H1 (cell line): ENCODE measurements around the gene SLC44A1. TPM values are rescaled to one million over a fixed set of nuclear protein-coding genes. Genes with fewer than 3 reads are reported as not detected.

Source experiments
- EGR1 ChIP-seq: IDR thresholded peaks from 2 replicates; pipeline ENCODE4 v1.6.1; 2011; ENCODE audit warnings: low read depth, low read length, borderline replicate concordance
- GABPA ChIP-seq: IDR thresholded peaks from 2 replicates; pipeline ENCODE4 v1.6.1; 2011; ENCODE audit warnings: mild to moderate bottlenecking, low read length, moderate library complexity, borderline replicate concordance; ENCODE audit not compliant: insufficient read depth
- SAP30 ChIP-seq: fragments of 300-600 bp; sonication (generic); IDR thresholded peaks from 2 replicates; pipeline ENCODE4 v1.7.1; 2012; ENCODE audit warnings: low read length, moderate library complexity, mild to moderate bottlenecking, inconsistent platforms; ENCODE audit not compliant: insufficient read depth, insufficient replicate concordance
- polyA plus RNA-seq, 7 experiments: library from polyadenylated mRNA; depleted of rRNA in 3 of 7; stranded (reverse) in 5 of 7; unstranded in 2 of 7; fragments of >200 nt in 5 of 7; fragments of 200-250 nt in 2 of 7; gene quantifications; 1 replicate in 5 of 7; 2 replicates in 1 of 7; 4 replicates in 1 of 7; pipeline versions ENCODE4 v1.2.1 to v1.2.3, GENCODE V29; 2011 to 2013; ENCODE audit warnings: missing spikeins in 2 of 7, mixed read lengths in 2 of 7
- total RNA-seq: library from RNA; stranded (reverse); fragmentation: NEBNext Ultra II Directional; extraction: Animal tissue kit (Norgen Biotek cat#: 25700); gene quantifications from 2 replicates; pipeline ENCODE4 v1.2.1, GENCODE V29; 2021

SLC44A1 gene
- total and polyA plus RNA-seq, 2 of the 8 experiments (the other 6 are each of a cell fraction or from before 2014, with no cell fraction given) = 30.5 to 71.2 TPM

DNA sequence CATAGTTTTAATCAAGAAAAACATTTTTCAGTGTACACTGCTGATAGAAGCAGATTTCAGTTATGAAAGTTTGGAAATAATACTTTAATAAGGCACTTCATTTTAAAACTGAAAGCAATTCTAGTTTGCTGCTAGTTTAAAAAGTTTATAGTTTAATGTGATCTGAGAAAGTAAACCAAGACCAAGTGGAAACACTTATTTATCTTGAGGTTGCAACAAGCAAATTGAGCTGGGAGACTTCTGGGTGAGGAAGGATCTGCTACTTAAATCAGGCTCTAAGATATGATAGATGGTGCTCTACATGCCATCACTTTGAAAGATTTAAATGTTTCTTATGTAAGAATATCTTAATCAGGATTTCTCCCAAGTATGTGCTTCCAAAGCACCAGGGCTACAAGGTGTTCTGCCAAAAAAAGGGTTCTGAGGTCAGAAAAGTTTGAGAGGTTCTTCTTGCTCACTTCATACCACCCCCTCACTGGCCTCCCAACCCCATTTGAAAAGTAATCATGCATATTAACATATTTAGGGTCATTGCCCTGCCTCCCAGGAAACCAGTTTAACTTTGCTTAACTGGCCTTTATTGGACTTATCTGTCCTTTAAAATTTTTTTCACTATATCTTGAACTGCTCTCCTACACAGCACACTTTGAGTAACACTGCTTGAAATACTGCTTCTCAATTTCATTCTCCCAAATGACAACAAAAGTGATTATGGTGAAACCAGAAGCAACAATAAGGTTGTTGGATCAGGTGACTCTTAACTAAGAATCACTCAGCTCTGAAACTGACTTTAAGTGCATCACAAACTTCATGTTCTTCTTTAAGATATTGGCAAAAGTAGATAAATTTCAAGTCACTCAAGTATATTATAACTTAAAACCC lies 15.5 kb downstream of the SLC44A1 start (continued):
- TF ChIP-seq EGR1 = no peak
- TF ChIP-seq SAP30 = no peak
- no peak for TF ChIP-seq GABPA
- TF ChIP-seq, all 59 proteins: peak for 0
